Measurements from ENCODE around the gene APBB2. TPM values are rescaled to one million over a fixed set of nuclear protein-coding genes. Genes with fewer than 3 reads are reported as not detected.

The APBB2 gene
- total RNA-seq, 1 donor: 75.8 TPM

DNA sequence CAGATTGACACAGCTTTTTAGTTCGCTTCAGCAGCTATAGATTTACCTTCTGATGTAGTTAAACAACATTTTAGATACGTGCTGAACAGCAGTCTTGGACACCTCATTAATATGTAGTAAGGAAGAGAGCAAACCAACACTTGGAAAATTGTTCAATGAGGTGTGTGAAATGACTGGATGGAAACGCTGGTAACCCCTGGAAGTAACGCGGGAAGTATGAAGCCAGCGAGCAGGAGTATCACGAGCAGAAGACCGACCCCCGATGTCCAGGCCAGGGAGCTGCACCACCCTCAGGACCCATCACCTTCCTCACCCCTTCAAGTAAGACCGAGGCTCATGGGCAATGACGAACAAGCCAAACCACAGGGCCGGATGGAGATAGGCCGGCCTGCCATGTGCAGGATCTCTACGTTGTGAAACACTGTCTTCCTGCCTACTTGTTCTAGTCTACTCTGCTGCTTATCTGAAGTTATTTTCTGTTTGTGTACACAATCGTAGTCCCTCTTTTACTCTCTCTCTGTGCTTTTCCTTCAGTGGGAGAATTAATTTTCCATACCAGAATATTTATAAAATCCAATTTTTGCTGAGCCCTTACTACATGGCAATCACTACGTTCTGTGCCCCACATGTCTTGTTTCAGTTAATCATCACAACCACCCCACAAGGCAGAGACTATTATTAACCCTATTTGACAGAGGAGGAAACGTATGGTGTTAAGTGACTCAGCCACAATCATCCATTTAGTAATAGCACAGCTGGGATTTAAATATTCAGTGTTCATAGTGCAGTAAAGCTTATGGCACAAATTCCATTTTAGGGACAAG, 221.7 kb downstream of the APBB2 start:
- H3K4me3 ChIP-seq (ENCODE audit: low read depth, low read length): no peak overlapping the region
- peak; percentile 78 for DNase-seq (ENCODE audit: low read depth)
- TF ChIP-seq, protein P1, sequence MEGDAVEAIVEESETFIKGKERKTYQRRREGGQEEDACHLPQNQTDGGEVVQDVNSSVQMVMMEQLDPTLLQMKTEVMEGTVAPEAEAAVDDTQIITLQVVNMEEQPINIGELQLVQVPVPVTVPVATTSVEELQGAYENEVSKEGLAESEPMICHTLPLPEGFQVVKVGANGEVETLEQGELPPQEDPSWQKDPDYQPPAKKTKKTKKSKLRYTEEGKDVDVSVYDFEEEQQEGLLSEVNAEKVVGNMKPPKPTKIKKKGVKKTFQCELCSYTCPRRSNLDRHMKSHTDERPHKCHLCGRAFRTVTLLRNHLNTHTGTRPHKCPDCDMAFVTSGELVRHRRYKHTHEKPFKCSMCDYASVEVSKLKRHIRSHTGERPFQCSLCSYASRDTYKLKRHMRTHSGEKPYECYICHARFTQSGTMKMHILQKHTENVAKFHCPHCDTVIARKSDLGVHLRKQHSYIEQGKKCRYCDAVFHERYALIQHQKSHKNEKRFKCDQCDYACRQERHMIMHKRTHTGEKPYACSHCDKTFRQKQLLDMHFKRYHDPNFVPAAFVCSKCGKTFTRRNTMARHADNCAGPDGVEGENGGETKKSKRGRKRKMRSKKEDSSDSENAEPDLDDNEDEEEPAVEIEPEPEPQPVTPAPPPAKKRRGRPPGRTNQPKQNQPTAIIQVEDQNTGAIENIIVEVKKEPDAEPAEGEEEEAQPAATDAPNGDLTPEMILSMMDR (IDR thresholded peaks at IDR 0.05; ENCODE audit: insufficient read depth, low read length): no peak

DNA sequence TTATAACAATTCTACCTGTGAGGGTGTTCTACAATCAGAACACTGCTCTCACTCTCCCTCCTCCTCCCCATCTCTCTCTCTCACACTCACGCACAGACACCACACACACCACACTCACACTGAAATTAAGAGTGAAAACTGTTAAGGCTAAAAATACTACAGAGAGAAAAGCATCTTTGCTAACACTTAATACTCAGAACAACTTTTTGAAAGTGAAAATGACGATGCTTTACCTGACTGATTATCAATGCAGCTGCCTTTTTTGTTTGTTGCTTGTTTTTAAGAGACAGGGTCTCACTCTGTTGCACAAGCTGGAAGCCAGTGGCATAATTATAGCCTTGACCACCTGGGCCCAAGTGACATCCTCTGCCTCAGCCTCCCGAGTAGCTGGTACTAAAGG, 222.4 kb downstream of the APBB2 start:
- no peak for DNase-seq (ENCODE audit: low read depth)
- TF ChIP-seq, protein P1 (IDR thresholded peaks at IDR 0.05; ENCODE audit: insufficient read depth, low read length): no peak
- no peak overlapping the region for H3K4me3 ChIP-seq (ENCODE audit: low read depth, low read length)

DNA sequence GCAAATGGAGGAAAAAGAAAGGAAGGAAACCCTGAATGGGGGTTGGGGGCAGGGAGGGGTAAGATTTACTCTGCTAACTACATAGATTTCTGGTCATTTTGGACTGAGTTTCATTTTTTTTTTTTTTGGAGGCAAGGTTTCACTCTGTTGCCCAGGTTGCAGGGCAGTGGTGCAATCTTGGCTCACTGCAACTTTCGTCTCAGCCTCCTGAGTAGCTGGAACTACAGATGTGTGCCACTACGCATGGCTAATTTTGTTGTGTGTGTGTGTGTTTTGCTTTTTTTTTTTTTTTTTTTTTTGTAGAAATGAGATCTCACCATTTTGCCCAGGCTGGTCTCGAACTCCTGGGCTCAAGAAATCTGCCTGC, 223.5 kb downstream of the APBB2 start:
- DNase-seq (ENCODE audit: low read depth): no peak
- H3K4me3 ChIP-seq (ENCODE audit: low read depth, low read length): no peak overlapping the region
- TF ChIP-seq, protein P1 (IDR thresholded peaks at IDR 0.05; ENCODE audit: insufficient read depth, low read length): no peak

DNA sequence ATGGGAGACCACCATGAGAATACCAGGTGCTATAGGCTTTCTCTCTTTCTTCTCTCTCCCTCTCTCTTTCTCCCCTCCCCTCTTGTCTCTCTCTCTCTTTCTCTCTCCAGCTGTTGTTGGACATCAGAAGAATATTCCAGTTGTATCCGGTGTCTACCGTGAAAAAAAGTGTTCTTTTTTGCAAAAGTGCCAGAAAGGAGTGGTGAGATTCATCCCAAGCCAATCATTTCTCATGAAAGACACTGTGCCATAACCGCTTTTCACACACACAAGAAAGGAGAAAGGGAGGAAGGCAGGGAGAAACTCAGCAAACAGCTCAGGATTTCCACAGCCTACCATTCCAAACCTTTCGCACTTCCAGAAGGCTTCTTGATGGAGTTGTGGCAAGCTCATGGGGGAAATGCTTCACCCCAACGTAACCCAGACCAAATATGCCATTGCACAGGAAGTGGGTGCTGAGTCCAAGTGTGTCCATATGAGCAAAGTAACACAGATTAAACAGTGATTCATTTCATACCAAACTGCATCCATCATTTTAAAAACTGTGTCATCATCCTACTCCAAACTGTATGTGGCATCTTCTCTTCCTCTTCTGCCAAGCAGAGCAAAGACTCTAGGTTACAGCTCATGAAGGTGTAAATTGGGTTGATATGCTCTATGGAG, 224.0 kb downstream of the APBB2 start:
- TF ChIP-seq, protein P1 (IDR thresholded peaks at IDR 0.05; ENCODE audit: insufficient read depth, low read length): no peak
- peak; percentile 98 for DNase-seq (ENCODE audit: low read depth)
- H3K4me3 ChIP-seq (ENCODE audit: low read depth, low read length): no peak overlapping the region

DNA sequence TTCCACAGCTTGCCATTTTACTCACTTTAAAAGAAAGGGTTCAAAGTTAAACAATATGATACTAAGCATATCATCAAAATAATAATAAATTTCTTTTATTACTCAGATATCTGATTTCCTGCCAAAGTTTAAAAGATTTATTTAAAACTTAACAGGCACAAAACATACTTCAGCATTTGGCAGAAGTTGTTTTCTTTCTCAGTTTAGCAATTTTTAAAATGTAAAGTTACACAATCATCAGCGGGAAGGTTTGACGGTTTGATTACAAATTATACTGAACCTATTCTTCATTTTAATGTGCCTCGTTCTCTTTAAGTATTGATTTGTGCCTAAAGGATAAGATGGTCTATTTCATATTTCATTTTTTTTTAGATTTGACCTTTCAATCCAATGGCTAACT, 227.2 kb downstream of the APBB2 start:
- peak; percentile 58 for DNase-seq (ENCODE audit: low read depth)
- no peak overlapping the region for H3K4me3 ChIP-seq (ENCODE audit: low read depth, low read length)
- TF ChIP-seq, protein P1 (IDR thresholded peaks at IDR 0.05; ENCODE audit: insufficient read depth, low read length): no peak

DNA sequence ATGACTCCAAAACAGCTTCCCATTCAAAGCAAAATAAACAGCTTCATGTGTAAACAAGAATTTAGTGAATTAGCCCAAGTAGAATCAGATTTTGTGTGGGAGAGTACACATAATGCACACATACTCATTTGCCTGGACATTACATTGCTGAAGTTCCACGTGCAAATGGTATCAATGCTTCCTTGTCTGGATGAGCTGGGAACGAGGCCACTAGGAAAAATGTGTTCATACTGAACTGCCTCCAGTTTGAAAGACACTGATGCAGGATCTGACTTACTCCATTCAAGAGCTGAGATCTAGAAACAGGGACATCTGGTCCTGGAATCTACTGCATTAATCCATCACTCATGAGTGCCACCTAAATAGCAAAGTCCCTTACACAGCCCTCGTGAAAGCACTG, 228.0 kb downstream of the APBB2 start:
- no peak for DNase-seq (ENCODE audit: low read depth)
- no peak overlapping the region for H3K4me3 ChIP-seq (ENCODE audit: low read depth, low read length)
- TF ChIP-seq, protein P1 (IDR thresholded peaks at IDR 0.05; ENCODE audit: insufficient read depth, low read length): no peak

All from fibroblast of the aortic adventitia (primary cell).